SKM-1 treated with dmso at 0.1 percent for 144 hours (cell line): ENCODE data around the gene CPXM2.
"Not testable (repeated sequence)": the region's sequence is repeated elsewhere in the genome, so short reads cannot be mapped to it uniquely, and the experiment has no call there.

Source experiments
- DNase-seq: peaks from one replicate; lab custom pipeline; 2025; ENCODE audit not compliant: unreplicated experiment; lab: John Stamatoyannopoulos, UW

The CPXM2 gene

DNA sequence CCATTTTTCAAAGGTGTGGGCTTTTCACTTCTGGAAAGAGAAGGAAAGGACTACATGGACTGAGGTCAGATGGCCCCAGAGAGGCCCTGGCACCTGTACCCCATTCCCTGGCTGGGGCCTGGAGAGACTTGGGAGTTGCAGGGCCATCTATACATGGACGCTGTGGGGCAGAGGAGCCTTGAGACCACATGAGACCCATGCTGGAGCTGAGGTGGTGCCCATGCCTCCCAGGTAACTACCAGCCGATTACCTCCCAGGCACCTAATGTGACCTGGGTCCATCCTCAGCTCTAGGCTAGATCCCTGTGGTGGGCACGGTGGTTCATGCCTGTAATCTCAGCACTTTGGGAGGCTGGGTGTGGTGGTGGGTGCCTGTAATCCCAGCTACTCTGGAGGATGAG, 144.2 kb downstream of the CPXM2 start:
- DNase-seq = no peak

DNA sequence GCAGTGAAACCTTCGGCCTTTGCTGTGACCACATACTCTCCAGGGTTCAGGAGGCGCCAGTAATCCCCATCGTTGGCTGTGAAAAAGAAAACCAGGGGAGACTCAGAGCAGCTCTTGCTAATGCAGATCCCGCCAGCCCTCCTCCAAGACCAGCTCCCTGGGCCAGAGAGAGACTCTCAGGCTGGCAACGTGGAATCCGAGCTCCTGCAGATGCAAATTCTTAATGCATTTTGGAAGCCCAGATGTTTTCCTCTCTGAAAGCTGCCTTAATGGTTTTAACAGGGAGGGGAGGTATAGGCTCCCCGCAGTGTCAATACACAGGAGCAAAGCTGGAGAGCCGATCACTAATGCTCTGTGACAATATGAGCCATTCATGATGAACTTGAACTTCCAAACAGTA, 144.7 kb downstream of the CPXM2 start:
- no peak for DNase-seq

- DNase-seq = no peak
Observed at GRCh38 chr10:123746520-123746919, 145.1 kb downstream of the CPXM2 start.

DNA sequence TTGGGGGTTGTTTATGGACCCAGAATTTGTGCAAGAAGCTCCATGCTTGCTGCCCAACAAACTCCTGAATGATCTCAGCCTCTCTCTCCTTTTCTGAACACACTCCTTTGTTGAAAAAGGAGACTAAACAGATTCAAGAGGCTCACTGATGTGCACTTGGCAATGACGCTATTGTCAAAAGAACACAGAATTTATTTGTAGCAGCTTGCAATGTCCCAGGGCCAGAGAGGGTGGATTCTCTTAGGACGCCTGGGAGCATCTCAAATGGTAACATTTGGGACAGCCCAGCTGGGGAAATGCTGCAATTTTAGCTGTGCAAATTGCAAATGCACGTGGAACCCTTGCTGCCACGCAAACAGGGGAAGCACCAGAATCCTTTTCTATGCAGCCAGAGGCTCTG, 145.5 kb downstream of the CPXM2 start:
- DNase-seq = no peak

DNA sequence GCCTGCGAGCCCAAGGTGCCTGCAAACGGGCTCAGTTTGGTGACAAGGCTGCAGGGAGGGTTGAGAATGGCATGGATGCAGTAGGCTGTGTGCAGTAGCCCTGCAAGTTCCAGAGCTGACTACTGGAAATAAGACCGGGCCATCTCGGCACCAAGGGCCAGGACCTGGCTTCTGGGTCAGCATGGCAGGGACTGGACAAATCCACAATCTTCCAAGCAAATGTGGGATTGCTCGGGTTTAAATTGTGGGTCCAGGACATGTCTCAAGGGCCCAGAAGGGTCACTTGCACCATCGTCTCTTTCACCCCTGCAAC, 147.4 kb downstream of the CPXM2 start:
- DNase-seq = no peak

GRCh38 chr10:123743441-123744223, 148.0 kb downstream of the CPXM2 start:
- no peak for DNase-seq

GRCh38 chr10:123742751-123743440, 148.7 kb downstream of the CPXM2 start:
- DNase-seq = no peak

DNA sequence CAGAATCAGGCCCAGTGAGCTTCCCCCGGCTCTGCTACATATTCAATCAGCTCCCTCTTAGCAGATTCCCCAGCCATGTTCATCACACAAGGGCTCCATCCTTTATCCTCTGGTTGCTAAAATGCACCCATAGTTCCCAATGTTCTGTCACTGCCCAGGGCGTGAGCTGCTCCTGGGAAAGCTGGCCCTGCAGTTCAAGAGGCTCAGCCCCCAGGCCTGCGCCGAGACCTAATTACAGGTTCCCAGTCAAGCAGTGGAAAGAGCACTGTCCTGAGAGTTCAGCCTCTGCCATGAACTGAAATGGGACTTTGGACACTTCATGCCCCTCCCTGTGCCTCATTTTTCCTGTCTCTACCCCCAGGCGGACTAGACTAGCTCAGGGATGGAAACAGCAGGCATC, 149.9 kb downstream of the CPXM2 start:
- no peak for DNase-seq

DNA sequence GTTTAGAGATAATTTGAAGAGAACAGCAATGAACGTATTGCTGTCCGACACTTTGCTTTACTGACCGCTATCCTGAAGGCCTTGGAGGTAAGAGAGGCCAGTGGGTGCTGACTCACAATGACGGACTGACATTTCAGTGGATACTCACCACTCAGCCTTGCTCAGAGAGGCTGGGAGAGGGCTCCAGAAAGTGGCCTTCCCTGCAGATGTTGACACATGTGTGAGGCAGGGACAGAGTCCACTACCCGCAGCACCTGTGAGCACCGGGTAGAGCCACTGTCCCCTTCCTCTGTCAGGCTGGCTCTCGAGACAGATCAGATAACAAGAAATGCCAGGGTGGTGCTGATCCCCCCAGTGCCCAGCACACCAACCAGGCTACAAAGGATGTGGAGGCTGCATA, 150.5 kb downstream of the CPXM2 start:
- no peak for DNase-seq

GRCh38 chr10:123736917-123737316, 154.7 kb downstream of the CPXM2 start:
- not testable (repeated sequence) for DNase-seq

- DNase-seq = no peak
Observed at GRCh38 chr10:123729523-123729922, 162.1 kb downstream of the CPXM2 start.

DNA sequence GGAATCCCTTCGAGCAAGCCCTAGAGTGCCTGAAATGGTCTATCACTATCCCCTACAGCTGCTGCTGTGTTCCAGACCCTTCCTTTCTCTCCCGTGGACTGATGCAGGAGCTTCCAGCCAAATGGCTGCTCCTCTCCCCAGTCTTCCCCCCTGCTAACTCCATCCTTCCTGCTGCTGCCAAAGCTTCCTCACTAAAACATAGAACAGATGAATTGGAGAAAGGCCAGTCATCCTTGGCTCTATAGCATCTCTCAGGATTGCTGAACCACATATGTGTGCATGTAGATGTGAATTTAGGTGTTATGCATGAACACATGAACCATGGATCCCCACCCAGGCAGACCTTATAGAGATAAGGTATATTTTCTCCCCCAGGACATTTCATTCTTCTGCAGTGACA, 164.8 kb downstream of the CPXM2 start:
- no peak for DNase-seq

GRCh38 chr10:123726381-123726780, 165.2 kb downstream of the CPXM2 start:
- no peak for DNase-seq

DNA sequence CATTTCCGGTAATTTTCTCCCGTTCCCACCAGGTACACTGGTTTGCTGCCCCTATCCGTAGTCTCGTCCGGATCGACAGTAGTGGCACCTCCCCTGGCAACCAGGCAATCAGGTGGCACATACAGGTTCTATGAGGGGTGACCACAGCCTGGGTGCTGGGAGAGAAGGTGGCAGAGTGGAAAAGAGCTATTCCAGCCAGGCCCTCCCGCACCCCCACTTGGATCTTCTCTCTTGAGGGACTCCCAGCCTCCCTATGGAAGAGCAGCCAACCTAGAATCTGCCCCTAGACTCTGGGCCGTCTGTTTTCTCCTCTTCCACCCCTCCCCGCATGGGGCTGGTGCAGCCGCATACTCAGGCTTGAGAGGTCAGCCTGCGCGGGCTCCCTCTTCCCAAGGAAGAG, 166.9 kb downstream of the CPXM2 start:
- DNase-seq = no peak

- DNase-seq = no peak
Observed at GRCh38 chr10:123722351-123722750, 169.3 kb downstream of the CPXM2 start.

DNA sequence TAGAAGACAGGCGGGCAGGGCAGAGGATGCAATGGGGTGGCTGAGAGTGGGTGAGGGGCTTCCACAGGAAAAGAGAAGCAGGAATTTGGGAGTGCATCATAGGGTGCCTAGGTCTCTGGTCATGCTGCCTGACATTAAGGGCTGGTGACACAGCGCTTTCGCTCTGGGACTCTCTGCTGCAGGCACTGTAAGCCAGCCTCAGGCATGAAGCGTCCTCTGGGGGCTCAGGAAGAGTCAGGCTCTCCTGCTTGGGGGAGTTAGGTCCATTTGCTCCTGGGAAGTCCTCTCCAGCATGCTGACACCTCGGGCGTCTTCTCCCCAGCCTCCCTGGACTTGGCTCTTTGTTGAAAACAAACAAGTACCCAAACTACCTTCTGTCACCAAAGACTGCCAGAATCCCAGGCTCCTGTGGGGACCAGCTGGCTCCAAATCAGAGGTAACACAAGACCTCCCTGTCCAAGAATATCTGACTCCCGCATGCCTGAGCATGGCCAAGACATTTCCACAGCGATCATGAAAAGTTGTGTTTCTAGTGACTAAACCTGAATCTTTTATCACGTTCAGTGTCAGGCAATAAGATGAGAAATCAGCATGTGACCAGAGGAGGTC, 170.1 kb downstream of the CPXM2 start:
- DNase-seq = no peak

DNA sequence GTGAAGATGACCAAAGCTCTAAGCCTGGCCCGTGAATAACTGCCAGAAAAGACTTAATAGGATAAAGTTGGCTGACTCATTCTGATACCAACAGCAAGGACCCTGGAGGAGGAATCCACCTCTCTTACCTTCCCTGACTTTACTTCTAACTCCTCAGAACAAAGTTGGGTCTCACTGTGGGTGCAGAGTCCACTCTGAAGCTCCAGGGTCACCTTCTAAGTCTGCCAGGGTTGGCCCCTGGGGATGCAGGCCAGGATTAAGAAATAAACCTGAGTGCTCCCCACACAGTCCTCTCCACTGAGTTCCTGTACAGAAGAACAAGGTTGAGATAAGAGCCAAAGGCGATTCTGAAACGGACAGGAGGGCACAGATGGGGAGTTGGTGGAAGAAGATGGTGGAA, 171.1 kb downstream of the CPXM2 start:
- DNase-seq = no peak

DNA sequence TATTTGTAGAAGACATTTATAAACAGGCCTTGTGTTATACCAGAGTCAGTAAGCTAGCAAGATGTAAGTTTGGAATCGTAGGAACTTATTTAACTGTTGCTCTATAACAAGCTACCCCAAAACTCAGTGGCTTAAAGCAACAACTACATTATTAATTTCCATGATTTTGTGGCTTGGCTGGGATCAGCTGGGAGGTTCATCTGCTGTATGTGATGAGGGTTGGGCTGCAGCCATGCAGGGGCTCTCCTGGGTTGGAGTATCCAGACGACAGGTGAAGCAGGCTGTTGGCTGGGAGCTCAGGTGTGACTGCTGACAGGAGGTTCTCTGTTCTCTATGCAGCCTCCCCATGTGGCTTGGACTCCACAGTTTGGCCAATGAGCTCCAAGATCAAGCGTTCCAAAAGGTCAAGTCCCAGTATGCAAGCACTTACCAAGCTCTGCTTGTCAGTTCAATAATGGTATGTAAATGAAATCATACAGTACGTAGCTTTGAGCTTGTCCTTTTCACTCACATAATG, 173.0 kb downstream of the CPXM2 start:
- DNase-seq = no peak

GRCh38 chr10:123717336-123717735, 174.3 kb downstream of the CPXM2 start:
- DNase-seq = no peak

- no peak for DNase-seq
Observed at GRCh38 chr10:123715546-123715945, 176.1 kb downstream of the CPXM2 start.

DNA sequence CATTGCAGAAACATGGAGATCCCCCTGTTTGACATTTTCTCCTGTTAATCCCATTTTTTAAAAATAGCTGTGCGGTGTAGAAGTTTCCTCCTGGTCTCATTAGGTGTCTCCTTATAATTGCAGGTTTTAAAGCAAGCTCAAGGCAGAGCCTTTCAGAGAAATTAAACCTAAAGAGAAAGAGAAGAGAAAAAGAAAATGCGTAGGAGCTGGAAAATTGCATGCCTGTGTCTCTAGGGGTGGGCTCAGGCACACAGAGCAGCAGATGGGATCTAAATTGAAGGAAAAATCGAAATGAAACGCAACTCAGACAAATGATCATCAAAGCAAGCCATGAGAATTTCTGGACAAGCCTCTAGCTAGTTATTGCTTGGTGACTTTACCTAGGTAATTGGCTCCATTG, 185.4 kb downstream of the CPXM2 start:
- no peak for DNase-seq

- DNase-seq = no peak
Observed at GRCh38 chr10:123704812-123705211, 186.8 kb downstream of the CPXM2 start.
